GM15510 (cell line): ENCODE results near the gene C5orf58.

ENCODE experiments used
- POLR2A ChIP-seq: IDR thresholded peaks from 3 replicates; pipeline ENCODE4 v1.6.1; 2011; ENCODE audit warnings: borderline replicate concordance; ENCODE audit not compliant: insufficient read length; ENCODE audit errors: extremely low read depth

Gene C5orf58

DNA sequence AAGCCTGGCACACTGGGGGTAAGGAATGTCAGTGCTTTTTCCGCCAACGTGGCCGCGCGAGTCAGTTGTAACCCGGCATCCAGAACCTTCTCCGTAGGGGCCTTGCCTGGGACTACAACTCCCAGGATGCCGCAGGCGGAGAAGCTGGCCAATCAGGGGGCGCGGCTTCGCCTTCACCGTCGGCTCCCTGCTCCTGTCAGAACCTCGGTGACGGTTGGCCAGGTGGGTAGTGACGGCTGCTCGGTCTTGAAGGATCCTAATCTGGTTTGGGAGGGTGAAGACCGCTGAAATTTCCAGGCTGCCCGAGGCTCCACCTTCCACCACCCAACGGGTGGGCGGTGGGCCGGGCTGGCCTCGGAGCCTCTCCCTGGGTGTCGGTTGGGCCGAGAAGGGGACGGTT lies at the start of gene C5orf58:
Gene C5orf58, plus strand, starts transcription at position 200 of the 400 bp plus-strand sequence. CDS start 1,992 bp downstream, outside the sequence.
- TF ChIP-seq POLR2A: no peak

GRCh38 chr5:170183816-170184687 lies 48.7 kb upstream of the C5orf58 start:
- TF ChIP-seq POLR2A: no peak

- no peak for TF ChIP-seq POLR2A
These were observed 48.0 kb upstream of the C5orf58 start for GRCh38 chr5:170184737-170185136.

DNA sequence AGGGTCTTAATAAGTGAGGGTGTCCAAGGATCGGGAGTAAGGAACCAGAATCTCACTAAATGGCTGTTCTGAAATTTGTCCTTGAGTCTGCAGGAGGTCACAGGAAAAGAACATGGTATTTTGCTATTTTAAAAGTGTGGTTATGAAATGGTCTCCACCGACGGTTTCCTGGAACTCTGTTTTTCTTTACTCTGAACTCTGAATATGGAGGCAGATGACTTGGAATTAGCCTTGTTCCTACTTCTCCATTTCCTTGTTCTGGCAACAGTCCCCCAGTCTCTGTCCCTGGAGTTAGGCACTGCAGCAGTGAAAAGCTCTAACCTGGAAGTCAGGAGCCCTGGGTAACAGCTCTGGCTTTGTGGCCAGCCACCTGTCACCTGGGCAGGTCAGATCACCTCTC lies 46.6 kb upstream of the C5orf58 start:
- no peak for TF ChIP-seq POLR2A

DNA sequence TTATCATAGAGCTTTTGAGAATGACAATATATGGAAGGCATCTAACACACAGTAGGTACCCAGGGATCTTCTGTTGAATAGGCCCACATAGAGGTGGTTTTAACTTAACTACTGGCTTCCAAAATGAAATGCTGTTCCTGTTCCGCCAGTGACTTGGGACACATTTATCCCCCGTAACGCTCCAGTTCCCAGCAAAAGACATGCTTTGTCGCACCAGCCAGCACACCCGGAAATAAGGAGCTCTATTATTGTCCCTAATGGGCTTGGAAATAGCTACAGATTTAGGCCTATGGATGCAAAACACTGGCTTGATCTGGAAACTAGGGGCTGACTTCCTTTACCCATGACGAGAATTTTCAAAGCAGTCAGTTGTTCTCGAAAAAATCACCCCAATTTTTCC lies 45.9 kb upstream of the C5orf58 start:
- no peak for TF ChIP-seq POLR2A

- no peak for TF ChIP-seq POLR2A
These were observed 42.2 kb upstream of the C5orf58 start for GRCh38 chr5:170190436-170191134.

GRCh38 chr5:170192829-170193228 lies 40.0 kb upstream of the C5orf58 start:
- no peak for TF ChIP-seq POLR2A

DNA sequence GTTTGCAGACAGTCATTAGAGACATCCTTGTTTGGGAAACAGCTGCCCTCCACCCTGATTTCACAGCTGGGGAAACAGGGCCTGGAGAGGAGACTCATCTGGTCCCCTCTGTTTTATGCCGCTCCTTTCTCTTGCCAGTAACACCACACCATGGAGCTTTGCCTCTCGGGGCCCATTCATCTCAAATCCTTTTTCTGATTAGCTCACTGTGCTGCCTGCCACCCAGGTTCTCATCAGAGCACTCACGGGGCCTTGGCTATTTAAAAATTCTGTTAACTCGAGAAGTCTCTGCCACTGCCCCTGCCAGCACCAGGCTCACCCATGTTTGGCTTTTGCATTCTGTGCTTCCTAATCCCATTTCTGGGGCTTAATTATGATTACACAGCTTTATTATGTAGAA lies 36.8 kb upstream of the C5orf58 start:
- TF ChIP-seq POLR2A: no peak

DNA sequence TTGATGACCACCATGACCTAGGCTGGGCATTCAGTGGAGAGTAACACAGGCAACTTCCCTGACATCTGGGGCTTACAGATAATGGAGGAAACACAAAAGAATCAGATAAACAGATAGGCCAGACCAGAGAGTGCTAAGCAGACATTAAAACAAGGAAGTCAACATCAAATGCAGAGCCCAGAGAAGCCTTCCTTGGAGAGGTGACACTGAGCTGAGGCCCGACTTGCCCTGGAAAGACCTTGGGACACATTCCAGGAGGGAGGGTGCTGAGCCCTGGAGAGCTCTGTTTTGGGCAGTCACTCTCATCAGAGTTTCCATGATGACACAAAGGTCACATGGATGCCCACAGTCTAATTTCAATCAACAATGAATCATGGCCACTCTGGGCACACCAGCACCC lies 31.9 kb upstream of the C5orf58 start:
- TF ChIP-seq POLR2A: no peak

DNA sequence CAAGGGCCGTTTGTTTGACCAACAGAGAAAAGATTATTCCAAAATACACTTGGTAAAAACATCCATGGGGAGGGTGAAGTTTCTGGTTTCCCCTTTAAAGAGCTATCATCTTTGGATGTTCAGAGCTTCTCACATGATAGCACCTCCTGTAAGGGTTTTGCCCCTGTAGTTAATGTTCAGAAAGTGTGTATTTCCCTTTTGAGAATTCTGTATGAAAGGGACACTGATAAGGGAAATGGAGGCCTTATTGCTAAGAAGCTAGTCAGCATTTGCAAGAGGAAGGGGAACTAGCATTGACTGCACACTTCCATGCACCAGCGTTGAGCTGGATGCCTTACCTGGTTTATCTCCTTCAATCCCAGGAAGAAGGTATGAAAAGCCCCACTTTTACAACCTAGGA lies 31.5 kb upstream of the C5orf58 start:
- TF ChIP-seq POLR2A: no peak

DNA sequence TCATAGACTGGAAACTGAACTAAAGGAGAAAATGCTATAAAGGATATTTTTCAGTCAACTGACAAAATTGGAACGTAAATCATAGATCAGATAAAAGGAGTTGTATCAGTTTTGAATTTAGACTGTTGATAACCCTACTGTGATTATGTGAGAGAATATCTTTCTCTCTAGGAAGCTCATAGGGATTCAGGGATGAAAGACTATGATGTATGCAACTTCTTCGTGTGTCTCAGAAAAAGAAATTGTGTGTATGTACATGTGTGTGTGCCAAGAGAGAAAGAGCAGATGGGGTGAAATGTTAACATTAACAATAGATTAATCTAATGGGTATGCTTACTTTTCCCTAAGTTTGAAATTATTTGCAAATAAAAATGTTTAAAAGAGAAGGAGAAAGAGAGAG lies 30.7 kb upstream of the C5orf58 start:
- no peak for TF ChIP-seq POLR2A

DNA sequence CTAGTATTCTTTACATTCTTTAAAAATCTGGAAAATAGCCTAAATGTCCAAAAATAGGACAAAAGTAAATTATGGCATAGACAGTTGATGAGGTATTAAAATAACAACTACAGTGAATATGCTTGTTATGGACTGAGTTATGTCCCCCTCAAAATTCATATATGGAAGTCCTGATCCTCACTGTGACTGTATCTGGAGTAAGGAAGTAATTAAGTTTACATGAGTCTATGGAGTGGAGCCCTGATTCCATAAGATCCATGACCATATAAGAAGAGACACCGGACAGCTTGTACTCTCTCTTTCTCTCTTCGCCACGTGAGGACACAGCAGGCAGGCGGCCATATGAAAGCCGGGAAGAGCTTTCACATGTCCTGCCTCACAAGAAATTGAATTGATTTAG lies 28.6 kb upstream of the C5orf58 start:
- no peak for TF ChIP-seq POLR2A

- no peak for TF ChIP-seq POLR2A
These were observed 26.6 kb upstream of the C5orf58 start for GRCh38 chr5:170206216-170206615.

- TF ChIP-seq POLR2A: no peak
These were observed 25.8 kb upstream of the C5orf58 start for GRCh38 chr5:170206958-170207357.

GRCh38 chr5:170211575-170212334 lies 21.0 kb upstream of the C5orf58 start:
- no peak for TF ChIP-seq POLR2A
